Astrocyte (in vitro differentiated cells and primary cell): ENCODE measurements around the gene CLEC1A.

ENCODE experiments used
- CTCF ChIP-seq: IDR thresholded peaks from 2 replicates; pipeline ENCODE4 v1.5.1; 2011; ENCODE audit warnings: low read depth, mild to moderate bottlenecking, inconsistent platforms, low read length, moderate library complexity; ENCODE audit not compliant: insufficient read depth
- EZH2 ChIP-seq: IDR thresholded peaks from 2 replicates; pipeline ENCODE4 v1.6.1; 2012; ENCODE audit warnings: mild to moderate bottlenecking, low read length, inconsistent platforms; ENCODE audit not compliant: insufficient read depth

GRCh38 chr12:10131111-10131690 lies 32.4 kb upstream of the CLEC1A start:
- TF ChIP-seq CTCF (no peak), EZH2 (no peak)
